GM19351 (cell line): ENCODE measurements around the gene LPCAT1.
"Not testable (repeated sequence)": the region's sequence is repeated elsewhere in the genome, so short reads cannot be mapped to it uniquely, and the experiment has no call there.

ENCODE experiments used
- ATAC-seq: cut with Tn5 transposase; IDR thresholded peaks from one replicate; pipeline ENCODE4 v1.9.1; 2021; ENCODE audit warnings: mild to moderate bottlenecking, moderate library complexity; ENCODE audit not compliant: unreplicated experiment

Gene LPCAT1

GRCh38 chr5:1468629-1469527, 54.9 kb downstream of the LPCAT1 start:
- no peak for ATAC-seq

GRCh38 chr5:1468247-1468612, 55.5 kb downstream of the LPCAT1 start:
- ATAC-seq = no peak

GRCh38 chr5:1467341-1468246, 56.2 kb downstream of the LPCAT1 start:
- ATAC-seq = no peak

GRCh38 chr5:1466631-1467265, 57.0 kb downstream of the LPCAT1 start:
- ATAC-seq = no peak

DNA sequence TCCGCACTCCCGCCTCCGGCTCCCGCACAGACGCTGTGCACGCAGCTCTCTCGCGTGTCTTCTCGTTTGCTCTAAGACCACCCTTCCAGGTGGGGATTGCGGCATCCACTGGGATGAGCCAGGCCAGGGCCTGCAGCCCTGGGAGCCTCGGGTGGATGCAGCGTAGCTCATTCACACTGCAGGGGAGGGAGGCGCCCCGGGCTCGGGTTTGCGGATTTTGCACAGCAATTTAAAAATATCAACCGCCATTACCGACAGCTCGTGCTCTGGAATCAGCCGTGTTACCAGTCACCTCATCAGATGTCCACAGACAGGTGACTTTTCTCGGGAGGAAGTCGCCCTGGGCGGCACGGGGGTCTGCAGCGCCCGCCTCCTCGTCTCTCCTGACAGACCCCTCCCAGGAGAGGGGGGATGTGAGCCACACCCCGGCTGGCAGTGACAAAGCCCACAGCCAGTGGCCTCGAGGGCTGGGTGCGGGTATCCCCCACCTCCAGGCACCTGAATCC, 57.7 kb downstream of the LPCAT1 start:
- no peak for ATAC-seq

GRCh38 chr5:1465117-1465516, 58.6 kb downstream of the LPCAT1 start:
- no peak for ATAC-seq

DNA sequence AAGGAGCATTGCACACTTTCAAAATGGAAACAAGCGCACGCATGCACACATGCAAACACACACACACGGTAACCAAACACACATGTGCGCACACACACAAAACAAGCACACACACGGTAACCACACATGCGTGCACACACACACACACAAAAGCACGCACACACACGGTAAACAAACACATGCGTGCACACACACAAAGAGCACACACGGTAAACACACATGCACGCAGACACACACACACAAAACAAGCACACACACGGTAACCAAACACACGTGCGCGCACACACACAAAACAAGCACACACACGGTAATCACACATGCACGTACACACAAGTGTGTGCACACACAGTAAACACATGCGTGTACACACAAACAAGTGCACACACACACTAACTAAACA, 59.2 kb downstream of the LPCAT1 start:
- no peak for ATAC-seq

GRCh38 chr5:1464096-1464446, 59.7 kb downstream of the LPCAT1 start:
- ATAC-seq = no peak

GRCh38 chr5:1463326-1464095, 60.2 kb downstream of the LPCAT1 start:
- ATAC-seq = no peak

GRCh38 chr5:1462358-1462757, 61.4 kb downstream of the LPCAT1 start:
- ATAC-seq = no peak

GRCh38 chr5:1461396-1461795, 62.4 kb downstream of the LPCAT1 start:
- ATAC-seq = no peak

GRCh38 chr5:1460054-1460682, 63.6 kb downstream of the LPCAT1 start:
- ATAC-seq = no peak

DNA sequence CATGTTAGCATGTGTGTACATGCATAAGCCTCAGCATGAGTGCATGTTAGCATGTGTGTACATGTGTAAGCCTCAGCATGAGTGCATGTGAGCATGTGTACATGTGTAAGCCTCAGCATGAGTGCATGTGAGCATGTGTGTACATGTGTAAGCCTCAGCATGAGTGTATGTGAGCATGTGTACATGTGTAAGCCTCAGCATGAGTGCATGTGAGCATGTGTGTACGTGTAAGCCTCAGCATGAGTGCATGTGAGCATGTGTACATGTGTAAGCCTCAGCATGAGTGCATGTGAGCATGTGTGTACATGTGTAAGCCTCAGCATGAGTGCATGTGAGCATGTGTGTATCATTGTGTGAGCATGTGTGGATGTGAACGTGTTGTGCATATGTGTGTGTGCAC, 64.3 kb downstream of the LPCAT1 start:
- not testable (repeated sequence) for ATAC-seq

DNA sequence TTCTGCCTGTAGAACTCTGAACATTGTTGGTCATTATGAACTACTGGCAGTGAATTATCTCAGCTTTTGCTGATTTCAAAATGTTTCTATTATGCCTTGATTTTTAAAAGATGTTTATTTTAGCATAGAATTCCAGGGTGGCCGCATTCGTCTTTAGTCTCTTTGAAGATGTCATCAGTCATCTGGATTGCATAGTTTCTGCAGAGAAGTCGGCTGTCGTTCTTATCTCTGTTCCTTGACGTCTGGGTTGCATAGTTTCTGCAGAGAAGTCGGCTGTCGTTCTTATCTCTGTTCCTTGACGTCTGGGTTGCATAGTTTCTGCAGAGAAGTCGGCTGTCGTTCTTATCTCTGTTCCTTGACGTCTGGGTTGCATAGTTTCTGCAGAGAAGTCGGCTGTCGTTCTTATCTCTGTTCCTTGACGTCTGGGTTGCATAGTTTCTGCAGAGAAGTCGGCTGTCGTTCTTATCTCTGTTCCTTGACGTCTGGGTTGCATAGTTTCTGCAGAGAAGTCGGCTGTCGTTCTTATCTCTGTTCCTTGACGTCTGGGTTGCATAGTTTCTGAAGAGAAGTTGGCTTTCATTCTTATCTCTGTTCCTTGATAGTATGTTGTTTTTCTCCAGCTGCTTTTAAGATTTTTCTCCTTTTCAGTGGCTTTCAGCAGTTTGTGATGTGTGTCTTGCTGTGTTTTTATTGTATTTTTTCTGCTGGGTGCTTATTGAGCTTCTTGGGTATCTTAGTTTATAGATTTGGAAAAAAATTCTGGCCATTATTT, 67.5 kb downstream of the LPCAT1 start:
- ATAC-seq = not testable (repeated sequence)

- ATAC-seq = no peak
Measured at GRCh38 chr5:1453613-1454012, 70.1 kb downstream of the LPCAT1 start.

DNA sequence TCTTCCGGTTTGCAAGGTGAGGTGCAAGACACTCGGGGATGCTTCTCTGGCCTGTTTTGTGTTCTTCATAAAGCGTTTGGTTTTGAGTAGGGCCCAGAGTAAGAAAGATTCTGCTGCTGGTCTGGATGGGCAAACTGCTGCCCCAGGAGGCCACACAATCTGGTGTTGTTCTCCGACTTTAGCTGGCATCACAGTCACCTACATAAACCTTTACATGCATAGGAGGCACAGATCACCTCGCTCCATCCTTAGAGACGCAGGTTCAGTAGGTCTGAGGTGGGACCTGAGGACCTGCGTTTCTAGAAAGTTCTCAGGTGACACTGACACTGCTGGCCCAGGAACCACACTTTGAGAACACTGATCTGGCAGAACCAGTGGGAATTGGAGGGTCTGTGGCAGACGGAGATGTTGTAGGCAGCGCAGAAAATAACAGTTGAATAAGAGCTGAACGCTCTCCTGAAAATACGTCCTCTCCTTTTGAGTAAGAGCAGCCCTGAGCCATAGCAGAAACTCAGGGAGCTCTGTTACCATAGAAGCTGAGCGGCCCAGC, 74.6 kb downstream of the LPCAT1 start:
- no peak for ATAC-seq

DNA sequence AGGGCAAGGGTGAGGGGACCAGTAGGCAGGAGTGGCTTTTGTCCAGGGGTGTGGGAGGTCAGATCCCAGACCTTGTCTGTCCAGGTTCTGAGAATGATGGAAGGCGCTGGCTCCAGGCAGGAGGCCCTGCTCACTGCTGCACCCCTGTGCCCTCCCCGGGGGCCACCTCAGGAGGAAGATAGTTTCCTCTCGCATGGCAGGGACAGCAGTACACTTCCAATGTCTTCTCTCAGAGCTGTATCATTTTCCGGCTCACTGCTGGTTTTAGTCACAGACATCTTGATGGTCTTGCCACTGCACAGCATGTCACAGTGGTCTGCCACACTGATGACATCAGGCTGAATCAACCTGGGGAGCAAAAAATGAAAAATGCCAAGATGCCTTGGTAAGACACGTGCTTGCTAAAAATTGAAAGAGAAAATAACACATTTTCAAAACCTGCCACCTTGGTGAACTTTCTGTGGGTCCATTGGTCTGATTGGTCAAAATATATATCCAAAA, 75.2 kb downstream of the LPCAT1 start:
- no peak for ATAC-seq

DNA sequence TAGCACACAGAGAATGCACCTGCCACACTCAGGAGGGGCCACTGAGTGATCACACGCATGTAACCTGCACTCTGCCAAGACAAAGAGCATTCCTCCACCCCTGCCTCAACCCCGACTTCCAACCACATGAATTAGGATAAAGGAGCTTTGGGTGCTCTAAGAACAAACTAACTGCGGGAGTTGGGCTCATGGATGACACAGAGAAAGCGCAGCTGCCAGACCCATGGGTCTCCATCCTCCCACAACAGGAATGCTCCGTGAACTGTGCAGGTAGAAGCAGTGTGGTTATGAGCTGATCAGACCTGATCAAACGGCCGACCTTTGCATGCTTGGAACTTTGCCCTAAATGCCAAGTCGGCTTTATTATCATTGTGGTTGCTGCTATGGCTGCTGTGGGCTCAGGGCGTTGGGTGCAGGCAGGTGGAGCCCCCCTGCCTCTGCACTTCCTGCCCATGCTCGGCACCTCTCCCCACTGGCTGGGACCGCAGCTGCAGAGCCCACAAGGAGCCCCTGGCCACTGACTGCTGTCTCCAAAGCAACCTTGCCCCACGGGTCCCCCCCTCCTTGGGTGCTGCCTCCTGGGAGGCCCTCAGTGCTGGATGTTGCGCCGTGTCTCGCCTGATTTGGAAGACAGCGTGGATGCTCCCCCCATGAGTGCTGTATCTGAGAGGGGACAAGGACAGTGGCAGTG, 75.9 kb downstream of the LPCAT1 start:
- ATAC-seq = no peak
